Activated CD4-positive, alpha-beta T cell treated with anti-CD3 and anti-CD28 coated beads, Interleukin-2, amount 50 U/mL, for 4 hours (primary cell): ENCODE measurements around the gene MND1.

Experiments used
- DNase-seq, 2 experiments: peaks; one replicate each; pipeline ENCODE4 v3.0.0-alpha.2; 2020

The MND1 gene

GRCh38 chr4:153344131-153345011 is at the start of gene MND1:
TSS of gene MND1 (plus strand) at chr4:153344688. CDS start at chr4:153344738, 50 bp downstream.
- DNase-seq: peak; percentile 88 to 89

- no peak for DNase-seq
These were observed 49.2 kb upstream of the MND1 start for GRCh38 chr4:153295131-153295755.

GRCh38 chr4:153296040-153296823 is 48.3 kb upstream of the MND1 start:
- DNase-seq: no peak

GRCh38 chr4:153297116-153297515 is 47.4 kb upstream of the MND1 start:
- DNase-seq: no peak

GRCh38 chr4:153310793-153311192 is 33.7 kb upstream of the MND1 start:
- DNase-seq: no peak

- no peak for DNase-seq
These were observed 29.6 kb upstream of the MND1 start for GRCh38 chr4:153314915-153315314.

- peak; percentile 10 to 20 for DNase-seq
These were observed 25.7 kb upstream of the MND1 start for GRCh38 chr4:153318696-153319320.

GRCh38 chr4:153322791-153323190 is 21.7 kb upstream of the MND1 start:
- no peak for DNase-seq

GRCh38 chr4:153324046-153324445 is 20.4 kb upstream of the MND1 start:
- no peak for DNase-seq

GRCh38 chr4:153325558-153325957 is 18.9 kb upstream of the MND1 start:
- no peak for DNase-seq

- no peak for DNase-seq
These were observed 18.0 kb upstream of the MND1 start for GRCh38 chr4:153326513-153326912.

GRCh38 chr4:153327247-153327646 is 17.2 kb upstream of the MND1 start:
- no peak for DNase-seq

GRCh38 chr4:153332936-153333335 is 11.6 kb upstream of the MND1 start:
- no peak for DNase-seq

- no peak for DNase-seq
These were observed 10.6 kb upstream of the MND1 start for GRCh38 chr4:153333874-153334273.

- no peak for DNase-seq
These were observed 8.8 kb upstream of the MND1 start for GRCh38 chr4:153335665-153336064.

- DNase-seq: no peak
These were observed 6.8 kb upstream of the MND1 start for GRCh38 chr4:153337686-153338085.

GRCh38 chr4:153341575-153342090 is 2.9 kb upstream of the MND1 start:
- no peak for DNase-seq

GRCh38 chr4:153342751-153343552 is 1.5 kb upstream of the MND1 start:
- no peak for DNase-seq

- DNase-seq: peak; percentile 52 to 59
These were observed 809 bp downstream of the MND1 start for GRCh38 chr4:153345012-153345981.

- DNase-seq: no peak
These were observed 1.5 kb downstream of the MND1 start for GRCh38 chr4:153346031-153346430.

GRCh38 chr4:153346563-153346962 is 2.1 kb downstream of the MND1 start:
- no peak for DNase-seq
